K562 (cell line): ENCODE data around the gene MCAT. TPM values are rescaled to one million over a fixed set of nuclear protein-coding genes. Genes with fewer than 3 reads are reported as not detected.

ENCODE experiments used
- BHLHE40 ChIP-seq: IDR thresholded peaks from 2 replicates; pipeline ENCODE4 v1.6.1; 2011; ENCODE audit warnings: low read length, improper control_type of control experiment
- C11orf30 ChIP-seq: fragments of 450-650 bp; IDR thresholded peaks from 2 replicates; pipeline ENCODE4 v1.6.1; 2016; ENCODE audit warnings: low read depth, mild to moderate bottlenecking
- CBFA2T3 ChIP-seq: fragments of 450-650 bp; IDR thresholded peaks from 2 replicates; pipeline ENCODE4 v1.6.1; 2017
- CHD4 ChIP-seq: fragments of 200-600 bp; sonication (generic); IDR thresholded peaks from 3 replicates; pipeline ENCODE4 v1.6.1; 2012; ENCODE audit warnings: low read depth, mild to moderate bottlenecking, mixed read lengths, low read length, inconsistent platforms; ENCODE audit not compliant: insufficient read depth, insufficient replicate concordance, poor library complexity, severe bottlenecking
- CUX1 ChIP-seq: fragments of 200-800 bp; sonication (Bioruptor generic); IDR thresholded peaks from 2 replicates; pipeline ENCODE4 v1.6.1; 2016; ENCODE audit warnings: missing genetic modification characterization, missing compliant biosample characterization
- EHMT2 ChIP-seq: fragments of 450-650 bp; IDR thresholded peaks from 2 replicates; pipeline ENCODE4 v1.6.1; 2018; ENCODE audit warnings: antibody characterized with exemption
- GTF2A2 ChIP-seq: IDR thresholded peaks from 2 replicates; pipeline ENCODE4 v1.6.1; 2016; ENCODE audit warnings: mild to moderate bottlenecking, missing genetic modification characterization, missing compliant biosample characterization
- MITF ChIP-seq: IDR thresholded peaks from 2 replicates; pipeline ENCODE4 v1.6.1; 2014; ENCODE audit warnings: antibody characterized with exemption
- SMARCE1 ChIP-seq: fragments of 450-650 bp; IDR thresholded peaks from 2 replicates; pipeline ENCODE4 v1.7.1; 2016; ENCODE audit warnings: mild to moderate bottlenecking
- ZBTB11 ChIP-seq, 3 experiments: fragments of 200-800 bp in 1 of 3; fragments of 250-450 bp in 1 of 3; fragments of 450-650 bp in 1 of 3; sonication (Bioruptor Pico) in 1 of 3; sonication (Bioruptor generic) in 1 of 3; formaldehyde crosslinking in 1 of 3; IDR thresholded peaks; 2 replicates each; pipeline versions ENCODE4 v1.6.1 to v1.8.0; 2016 to 2022; ENCODE audit warnings: mild to moderate bottlenecking in 2 of 3, missing genetic modification characterization in 2 of 3, missing compliant biosample characterization in 1 of 3, moderate library complexity in 1 of 3
- ZBTB49 ChIP-seq: sonication (generic); formaldehyde crosslinking; IDR thresholded peaks from 2 replicates; pipeline ENCODE4 v1.8.0; 2022; ENCODE audit warnings: missing genetic modification reagents, mild to moderate bottlenecking, borderline replicate concordance
- ZNF124 ChIP-seq: sonication (generic); formaldehyde crosslinking; IDR thresholded peaks from 2 replicates; pipeline ENCODE4 v1.8.1; 2022; ENCODE audit warnings: missing genetic modification reagents
- ZNF274 ChIP-seq: IDR thresholded peaks from 2 replicates; pipeline ENCODE4 v1.6.1; 2011; ENCODE audit warnings: low read depth, mild to moderate bottlenecking, low read length, moderate library complexity, borderline replicate concordance
- polyA plus RNA-seq, 8 experiments: library from polyadenylated mRNA; depleted of rRNA in 4 of 8; stranded (reverse) in 5 of 8; unstranded in 3 of 8; fragments of >200 nt; fragmentation: Nextera tagmentation in 2 of 8; fragmentation: Illumina TruSeq in 1 of 8; extraction: Ambion mirVana in 2 of 8; extraction: Trizol in 1 of 8; gene quantifications; 2 replicates each; pipeline versions ENCODE4 v1.2.1 to v1.2.3, GENCODE V29; 2011 to 2014; ENCODE audit warnings: inconsistent platforms in 1 of 8, missing spikeins in 1 of 8
- total RNA-seq, 7 experiments: library from RNA; depleted of rRNA in 6 of 7; stranded (reverse); fragments of >200 nt in 6 of 7; fragmentation: Illumina TruSeq in 2 of 7; extraction: Trizol in 2 of 7; gene quantifications; 2 replicates each; pipeline versions ENCODE4 v1.2.1 to v1.2.3, GENCODE V29; 2011 to 2021; ENCODE audit warnings: low replicate concordance in 1 of 7

MCAT gene
- total and polyA plus RNA-seq, 9 of the 15 experiments (the other 6 are each of a cell fraction or from before 2014, with no cell fraction given) = 3.3 to 27.8 (median 13.9) TPM

- TF ChIP-seq ZBTB11 (CRISPR knock-in tag; IDR thresholded peaks at IDR 0.05) (peak in 1 of 3 experiments; percentile 54; a peak in 1 of 6 replicates), MITF (no peak), CBFA2T3 (peak; percentile 93), BHLHE40 (peak; percentile 62), CUX1 (CRISPR knock-in tag) (no peak), C11orf30 (no peak), GTF2A2 (tag) (no peak), CHD4 (no peak), EHMT2 (0 out of 2 replicates have a peak, but pooled peaks have one; percentile 61), ZBTB49 (CRISPR knock-in tag) (no peak), ZNF124 (CRISPR knock-in tag) (no peak), SMARCE1 (peak; percentile 89), ZNF274 (no peak)
These were observed 40.5 kb upstream of the MCAT start (continued) for GRCh38 chr22:43183496-43184277.
